Mucosa of stomach (tissue), 1 donor: ENCODE results near the gene IQSEC3.

ENCODE experiments used
- H3K27me3 ChIP-seq: one replicate; pipeline ENCODE4 v1.7.0; 2013; ENCODE audit warnings: mild to moderate bottlenecking, low read length; ENCODE audit not compliant: control insufficient read depth, insufficient read depth
- H3K36me3 ChIP-seq: one replicate; pipeline ENCODE4 v1.7.0; 2013; ENCODE audit warnings: low read length; ENCODE audit not compliant: control insufficient read depth, insufficient read depth
- H3K4me1 ChIP-seq: one replicate; pipeline ENCODE4 v1.7.0; 2013; ENCODE audit warnings: mild to moderate bottlenecking, low read length; ENCODE audit not compliant: control insufficient read depth, insufficient read depth
- H3K4me3 ChIP-seq: one replicate; pipeline ENCODE4 v1.7.0; 2013; ENCODE audit warnings: low read length
- H3K9ac ChIP-seq: one replicate; pipeline ENCODE4 v1.7.0; 2013; ENCODE audit warnings: mild to moderate bottlenecking, low read length, moderate library complexity
- H3K9me3 ChIP-seq: one replicate; pipeline ENCODE4 v1.7.0; 2013; ENCODE audit warnings: mild to moderate bottlenecking, low read length, moderate library complexity; ENCODE audit not compliant: control insufficient read depth
- donor health status: Pancreatic carcinoma.

Gene IQSEC3

GRCh38 chr12:109446-109845 lies 42.9 kb downstream of the IQSEC3 start:
- Histone ChIP-seq H3K9ac (no peak overlapping the region), H3K9me3 (no peaks in the 10 kb centered on the region), H3K4me3 (no peak overlapping the region), H3K36me3 (no peaks in the 10 kb centered on the region), H3K4me1 (peaks cover 21% of the 10 kb centered on the region), H3K27me3 (peaks cover 14% of the 10 kb centered on the region)

GRCh38 chr12:109872-110271 lies 43.3 kb downstream of the IQSEC3 start:
- Histone ChIP-seq H3K27me3 (peaks cover 9% of the 10 kb centered on the region), H3K9ac (no peak overlapping the region), H3K4me1 (peaks cover 18% of the 10 kb centered on the region), H3K36me3 (no peaks in the 10 kb centered on the region), H3K4me3 (no peak overlapping the region), H3K9me3 (no peaks in the 10 kb centered on the region)

- Histone ChIP-seq H3K9me3 (no peaks in the 10 kb centered on the region), H3K4me3 (no peak overlapping the region), H3K4me1 (peaks cover 14% of the 10 kb centered on the region), H3K27me3 (peaks cover 4% of the 10 kb centered on the region), H3K36me3 (no peaks in the 10 kb centered on the region), H3K9ac (no peak overlapping the region)
Measured at GRCh38 chr12:111699-112493, 45.3 kb downstream of the IQSEC3 start.

- Histone ChIP-seq H3K27me3 (peaks cover 4% of the 10 kb centered on the region), H3K36me3 (no peaks in the 10 kb centered on the region), H3K9me3 (no peaks in the 10 kb centered on the region), H3K4me3 (no peak overlapping the region), H3K4me1 (peaks cover 7% of the 10 kb centered on the region), H3K9ac (no peak overlapping the region)
Measured at GRCh38 chr12:113347-113746, 46.8 kb downstream of the IQSEC3 start.

- Histone ChIP-seq H3K36me3 (no peaks in the 10 kb centered on the region), H3K4me3 (no peak overlapping the region), H3K4me1 (no peaks in the 10 kb centered on the region), H3K27me3 (peaks cover 7% of the 10 kb centered on the region), H3K9ac (no peak overlapping the region), H3K9me3 (no peaks in the 10 kb centered on the region)
Measured at GRCh38 chr12:114626-115211, 48.2 kb downstream of the IQSEC3 start.

- H3K27me3 ChIP-seq = peaks cover 7% of the 10 kb centered on the region
- no peak overlapping the region for H3K4me3 ChIP-seq
- no peaks in the 10 kb centered on the region for H3K4me1 ChIP-seq
- no peak overlapping the region for H3K9ac ChIP-seq
- H3K9me3 ChIP-seq = no peaks in the 10 kb centered on the region
- H3K36me3 ChIP-seq = no peaks in the 10 kb centered on the region
Measured at GRCh38 chr12:115518-115917, 49.0 kb downstream of the IQSEC3 start.

- Histone ChIP-seq H3K4me3 (no peak overlapping the region), H3K27me3 (peaks cover 7% of the 10 kb centered on the region), H3K9me3 (no peaks in the 10 kb centered on the region), H3K9ac (no peak overlapping the region), H3K4me1 (no peaks in the 10 kb centered on the region), H3K36me3 (no peaks in the 10 kb centered on the region)
Measured at GRCh38 chr12:115960-116915, 49.7 kb downstream of the IQSEC3 start.

GRCh38 chr12:117311-117710 lies 50.7 kb downstream of the IQSEC3 start:
- Histone ChIP-seq H3K27me3 (peaks cover 3% of the 10 kb centered on the region), H3K4me1 (no peaks in the 10 kb centered on the region), H3K9ac (no peak overlapping the region), H3K36me3 (no peaks in the 10 kb centered on the region), H3K4me3 (no peak overlapping the region), H3K9me3 (no peaks in the 10 kb centered on the region)

- H3K36me3 ChIP-seq = no peaks in the 10 kb centered on the region
- peaks cover 3% of the 10 kb centered on the region for H3K27me3 ChIP-seq
- H3K9me3 ChIP-seq = no peaks in the 10 kb centered on the region
- H3K4me1 ChIP-seq = no peaks in the 10 kb centered on the region
- no peak overlapping the region for H3K4me3 ChIP-seq
- no peak overlapping the region for H3K9ac ChIP-seq
Measured at GRCh38 chr12:117816-118345, 51.3 kb downstream of the IQSEC3 start.

- H3K27me3 ChIP-seq = peaks cover 5% of the 10 kb centered on the region
- no peaks in the 10 kb centered on the region for H3K9me3 ChIP-seq
- no peak overlapping the region for H3K4me3 ChIP-seq
- H3K9ac ChIP-seq = no peak overlapping the region
- no peaks in the 10 kb centered on the region for H3K4me1 ChIP-seq
- H3K36me3 ChIP-seq = no peaks in the 10 kb centered on the region
Measured at GRCh38 chr12:118591-118990, 52.0 kb downstream of the IQSEC3 start.

- H3K4me1 ChIP-seq = no peaks in the 10 kb centered on the region
- no peak overlapping the region for H3K9ac ChIP-seq
- H3K27me3 ChIP-seq = peaks cover 16% of the 10 kb centered on the region
- no peak overlapping the region for H3K4me3 ChIP-seq
- no peaks in the 10 kb centered on the region for H3K36me3 ChIP-seq
- no peaks in the 10 kb centered on the region for H3K9me3 ChIP-seq
Measured at GRCh38 chr12:120951-121350, 54.4 kb downstream of the IQSEC3 start.

GRCh38 chr12:121647-122046 lies 55.1 kb downstream of the IQSEC3 start:
- H3K36me3 ChIP-seq = no peaks in the 10 kb centered on the region
- H3K9me3 ChIP-seq = no peaks in the 10 kb centered on the region
- no peaks in the 10 kb centered on the region for H3K4me1 ChIP-seq
- no peak overlapping the region for H3K9ac ChIP-seq
- no peak overlapping the region for H3K4me3 ChIP-seq
- H3K27me3 ChIP-seq = peaks cover 19% of the 10 kb centered on the region
